Measurements from ENCODE around the gene SIM1.

Gene SIM1

GRCh38 chr6:100469101-100469859 lies 4.6 kb upstream of the SIM1 start:
- no peak for DNase-seq

- no peak for DNase-seq
Observed at GRCh38 chr6:100468016-100468622, 3.4 kb upstream of the SIM1 start.

GRCh38 chr6:100467129-100468015 lies 2.7 kb upstream of the SIM1 start:
- DNase-seq: no peak

GRCh38 chr6:100466410-100467128 lies 1.8 kb upstream of the SIM1 start:
- no peak for DNase-seq

GRCh38 chr6:100465701-100466409 lies 1.1 kb upstream of the SIM1 start:
- no peak for DNase-seq

GRCh38 chr6:100464162-100464851 lies 414 bp downstream of the SIM1 start:
- DNase-seq: no peak

- DNase-seq: no peak
Observed at GRCh38 chr6:100463630-100464161, 1.0 kb downstream of the SIM1 start.

GRCh38 chr6:100462706-100463629 lies 1.8 kb downstream of the SIM1 start:
- DNase-seq: no peak

GRCh38 chr6:100461917-100462705 lies 2.6 kb downstream of the SIM1 start:
- no peak for DNase-seq

GRCh38 chr6:100461278-100461916 lies 3.3 kb downstream of the SIM1 start:
- DNase-seq: no peak

GRCh38 chr6:100460650-100461204 lies 4.0 kb downstream of the SIM1 start:
- DNase-seq: no peak

GRCh38 chr6:100459592-100460184 lies 5.0 kb downstream of the SIM1 start:
- DNase-seq: no peak

- no peak for DNase-seq
Observed at GRCh38 chr6:100458841-100459591, 5.7 kb downstream of the SIM1 start.

- no peak for DNase-seq
Observed at GRCh38 chr6:100457311-100457990, 7.3 kb downstream of the SIM1 start.

- DNase-seq: no peak
Observed at GRCh38 chr6:100456908-100457235, 7.8 kb downstream of the SIM1 start.

- DNase-seq: no peak
Observed at GRCh38 chr6:100456141-100456907, 8.4 kb downstream of the SIM1 start.
